Breast epithelium (tissue), 4 donors: ENCODE results near the gene RPL26. TPM values are rescaled to one million over a fixed set of nuclear protein-coding genes. Genes with fewer than 3 reads are reported as not detected.
"Not testable (repeated sequence)": the region's sequence is repeated elsewhere in the genome, so short reads cannot be mapped to it uniquely, and the experiment has no call there.

ENCODE experiments used
- DNase-seq, 2 donors: peaks; one replicate each; pipeline ENCODE4 v3.0.0-alpha.2; 2019; ENCODE audit warnings: low spot score in 2 of 2
- H3K27ac ChIP-seq, 2 donors: fragments of 200-600 bp; sonication (generic) in 1 of 2; one replicate each; pipeline ENCODE4 v1.5.1; 2016 to 2019; ENCODE audit warnings: mild to moderate bottlenecking in 1 of 2
- H3K27me3 ChIP-seq, 2 donors: fragments of 200-600 bp; sonication (generic) in 1 of 2; one replicate each; pipeline versions ENCODE4 v1.5.1 to v1.6.0; 2017 to 2019; ENCODE audit warnings: control low read depth in 1 of 2, mild to moderate bottlenecking in 1 of 2
- H3K36me3 ChIP-seq: fragments of 200-600 bp; one replicate; pipeline ENCODE4 v1.5.1; 2019
- H3K4me1 ChIP-seq, 2 donors: fragments of 200-600 bp; sonication (generic); one replicate each; pipeline ENCODE4 v1.5.1; 2016 to 2019; ENCODE audit warnings: control low read depth in 1 of 2
- H3K4me3 ChIP-seq, 3 donors: fragments of 200-600 bp; sonication (generic); 1 replicate in 2 of 3; 2 replicates in 1 of 3; pipeline ENCODE4 v1.5.1; 2016 to 2019; ENCODE audit warnings: mild to moderate bottlenecking in 3 of 3, moderate library complexity in 2 of 3
- H3K9me3 ChIP-seq, 2 donors: fragments of 200-600 bp; sonication (generic) in 1 of 2; one replicate each; pipeline ENCODE4 v1.5.1; 2016 to 2019; ENCODE audit warnings: control low read depth in 1 of 2
- CTCF ChIP-seq, 3 donors: fragments of 450-650 bp; IDR thresholded peaks; one replicate each; pipeline ENCODE4 v1.5.1; 2016 to 2017; ENCODE audit warnings: antibody characterized with exemption in 3 of 3, mild to moderate bottlenecking in 3 of 3, moderate library complexity in 3 of 3
- POLR2A ChIP-seq: fragments of 450-650 bp; IDR thresholded peaks from one replicate; pipeline ENCODE4 v1.6.1; 2016; ENCODE audit warnings: antibody characterized with exemption, mild to moderate bottlenecking, moderate library complexity
- POLR2AphosphoS5 ChIP-seq, 3 donors: sonication (generic); formaldehyde crosslinking; IDR thresholded peaks; one replicate each; pipeline ENCODE4 v1.6.1; 2017; ENCODE audit warnings: antibody characterized with exemption in 3 of 3
- intact Hi-C: fragments of 100-400 bp; cut with DNase I; formaldehyde crosslinking; loops from one replicate; pipeline ENCODE4 v1.15.1; 2023; ENCODE audit warnings: low total_unique reads
- total RNA-seq, 3 donors: library from RNA; depleted of rRNA; stranded (reverse); fragments of >200 nt; gene quantifications; one replicate each; pipeline ENCODE4 v1.1.0, GENCODE V29; 2016

RPL26 gene
- total RNA-seq, 3 donors from 2014 or later, result 3,666 to 5,219 (median 4,419) TPM

- no peak for DNase-seq
- no peak overlapping the region for H3K27ac ChIP-seq
- intact Hi-C loops, result no loop called here
- no peaks in the 10 kb centered on the region for H3K4me1 ChIP-seq
- no peaks in the 10 kb centered on the region for H3K36me3 ChIP-seq
- no peaks in the 10 kb centered on the region for H3K9me3 ChIP-seq
- TF ChIP-seq CTCF (IDR thresholded peaks at IDR 0.05) (no peak), POLR2A (no peak), POLR2AphosphoS5 (IDR thresholded peaks at IDR 0.05) (no peak)
- H3K27me3 ChIP-seq, result no peaks in the 10 kb centered on the region
- no peak overlapping the region for H3K4me3 ChIP-seq
Observed at GRCh38 chr17:8357910-8358309, 25.1 kb downstream of the RPL26 start.

- no peaks in the 10 kb centered on the region for H3K9me3 ChIP-seq
- intact Hi-C loops, result no loop called here
- no peak for DNase-seq
- H3K4me1 ChIP-seq, result no peaks in the 10 kb centered on the region
- no peak overlapping the region for H3K27ac ChIP-seq
- TF ChIP-seq CTCF (IDR thresholded peaks at IDR 0.05) (no peak), POLR2A (no peak), POLR2AphosphoS5 (IDR thresholded peaks at IDR 0.05) (no peak)
- no peaks in the 10 kb centered on the region for H3K27me3 ChIP-seq
- no peaks in the 10 kb centered on the region for H3K36me3 ChIP-seq
- H3K4me3 ChIP-seq, result no peak overlapping the region
Observed at GRCh38 chr17:8354236-8354635, 28.8 kb downstream of the RPL26 start.

- TF ChIP-seq CTCF (IDR thresholded peaks at IDR 0.05) (no peak), POLR2A (no peak), POLR2AphosphoS5 (IDR thresholded peaks at IDR 0.05) (no peak)
- Histone ChIP-seq H3K27me3 (no peaks in the 10 kb centered on the region), H3K4me1 (no peaks in the 10 kb centered on the region), H3K36me3 (no peaks in the 10 kb centered on the region), H3K27ac (no peak overlapping the region), H3K9me3 (no peaks in the 10 kb centered on the region), H3K4me3 (no peak overlapping the region)
- no peak for DNase-seq
- intact Hi-C loops, result no loop called here
Observed at GRCh38 chr17:8353736-8354135, 29.3 kb downstream of the RPL26 start.

- no peak overlapping the region for H3K27ac ChIP-seq
- TF ChIP-seq POLR2A (no peak), POLR2AphosphoS5 (IDR thresholded peaks at IDR 0.05) (no peak), CTCF (IDR thresholded peaks at IDR 0.05) (no peak)
- no peak for DNase-seq
- no peak overlapping the region for H3K4me3 ChIP-seq
- no peaks in the 10 kb centered on the region for H3K27me3 ChIP-seq
- intact Hi-C loops, result no loop called here
- H3K9me3 ChIP-seq, result no peaks in the 10 kb centered on the region
- no peaks in the 10 kb centered on the region for H3K4me1 ChIP-seq
- H3K36me3 ChIP-seq, result no peaks in the 10 kb centered on the region
Observed at GRCh38 chr17:8350339-8350738, 32.7 kb downstream of the RPL26 start.

GRCh38 chr17:8347001-8347400 is 36.0 kb downstream of the RPL26 start:
- Histone ChIP-seq H3K4me3 (peak overlapping the region in 1 of 3 donors; percentile 20), H3K27ac (peak overlapping the region in 1 of 2 donors; percentile 90)
- H3K36me3 ChIP-seq, H3K4me1 ChIP-seq, H3K27me3 ChIP-seq, H3K9me3 ChIP-seq, DNase-seq, intact Hi-C loops: not testable (repeated sequence)
